ENCODE results near the gene IGFBP1.

The IGFBP1 gene

DNA sequence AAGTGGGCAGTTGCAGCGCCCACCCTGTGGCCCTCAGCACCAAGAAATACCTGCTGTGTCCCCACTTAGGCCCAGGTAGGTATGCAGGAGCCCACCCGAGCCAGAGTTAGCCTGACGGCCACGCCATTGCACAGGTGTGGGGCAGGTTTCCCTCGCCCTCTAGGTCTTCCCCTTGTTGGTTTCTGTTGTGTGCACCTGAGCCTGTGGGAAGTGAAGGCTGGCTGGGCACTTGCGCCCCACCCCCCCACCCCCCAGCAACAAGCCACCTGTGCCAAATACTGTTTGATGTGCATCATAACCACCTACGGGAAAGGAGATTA is 15.3 kb upstream of the IGFBP1 start, which contains the start of gene CCDC201:
TSS of gene CCDC201 (minus strand) at position 48 of the 320 bp plus-strand sequence. CDS start 75 bp downstream, outside the sequence.
- ATAC-seq: no peak
- Mint-ChIP-seq H3K4me3 (no peak within 1 kb of the TSS), H3K27ac (no peak within 1 kb of the TSS)

DNA sequence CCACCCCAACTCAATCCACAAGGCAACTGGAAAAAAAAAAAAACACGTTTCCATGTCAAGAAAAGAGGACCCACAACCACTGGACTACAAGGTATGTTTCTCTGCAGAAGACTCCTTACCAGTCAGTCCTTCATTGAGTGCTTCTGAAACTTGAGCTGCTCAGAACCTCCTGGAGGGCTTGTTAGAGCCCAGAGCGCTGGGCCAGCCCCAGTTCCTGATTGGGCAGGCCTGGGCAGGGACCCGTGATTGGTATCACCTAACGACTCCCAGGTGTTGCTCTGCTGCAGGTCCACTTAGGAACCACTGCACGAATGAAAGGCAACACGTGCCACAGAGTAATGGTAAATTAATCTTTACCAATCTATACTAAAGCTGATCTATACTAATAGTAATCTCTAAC is 14.9 kb upstream of the IGFBP1 start:
- no peak for ATAC-seq
- no peaks in the 10 kb centered on the region for H3K4me1 Mint-ChIP-seq
- no peak overlapping the region for H3K27ac Mint-ChIP-seq
- H3K9me3 Mint-ChIP-seq: peaks cover 3 to 5% of the 10 kb centered on the region in 2 donors
- H3K27me3 Mint-ChIP-seq: no peaks in the 10 kb centered on the region
- no peak for DNase-seq
- no peak overlapping the region for H3K4me3 Mint-ChIP-seq

More for the DNA sequence above, 15.3 kb upstream of the IGFBP1 start, which contains the start of gene CCDC201:
- H3K27me3 Mint-ChIP-seq: no peaks in the 10 kb centered on the region
- H3K9me3 Mint-ChIP-seq: peaks cover 2 to 3% of the 10 kb centered on the region in 2 donors
- H3K4me1 Mint-ChIP-seq: no peaks in the 10 kb centered on the region
- DNase-seq: no peak

DNA sequence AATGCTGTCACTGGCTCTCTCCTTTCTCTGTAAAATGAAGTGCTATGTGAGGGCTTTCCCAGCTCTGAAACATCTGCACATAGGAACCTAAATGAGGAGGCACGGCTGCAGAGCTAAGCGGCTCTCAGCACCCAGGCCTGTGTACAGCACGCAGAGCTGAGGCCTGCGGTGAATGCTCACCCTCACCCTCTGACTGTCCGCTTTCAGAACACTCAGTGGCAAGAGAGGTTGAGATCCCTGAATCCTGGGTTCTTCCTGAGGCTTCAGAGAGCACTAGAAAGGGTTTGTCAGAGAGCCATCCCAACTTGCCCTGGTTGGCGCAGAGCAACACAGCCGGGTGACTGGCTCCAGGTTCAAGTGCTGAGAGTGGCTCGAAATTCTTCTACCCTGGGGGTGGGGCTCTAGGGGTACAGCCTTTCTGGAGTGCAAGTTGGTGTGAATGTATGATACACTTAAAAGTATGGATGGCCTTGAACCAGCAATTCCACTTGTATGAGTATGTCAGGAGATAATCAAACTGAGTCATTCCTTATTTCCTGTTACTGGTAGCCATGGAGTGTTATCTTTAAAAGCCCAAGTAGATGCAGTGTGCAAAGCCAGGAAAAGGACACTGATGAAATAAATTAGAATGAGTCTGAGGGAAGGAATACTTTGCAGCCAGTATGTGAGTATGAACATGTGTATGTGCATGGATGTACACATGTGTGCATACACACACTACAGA is 13.7 kb upstream of the IGFBP1 start:
- H3K9me3 Mint-ChIP-seq: peaks cover 3 to 6% of the 10 kb centered on the region in 2 donors
- H3K4me3 Mint-ChIP-seq: no peak overlapping the region
- no peak overlapping the region for H3K27ac Mint-ChIP-seq
- ATAC-seq: no peak
- no peaks in the 10 kb centered on the region for H3K4me1 Mint-ChIP-seq
- no peak for DNase-seq
- H3K27me3 Mint-ChIP-seq: no peaks in the 10 kb centered on the region

DNA sequence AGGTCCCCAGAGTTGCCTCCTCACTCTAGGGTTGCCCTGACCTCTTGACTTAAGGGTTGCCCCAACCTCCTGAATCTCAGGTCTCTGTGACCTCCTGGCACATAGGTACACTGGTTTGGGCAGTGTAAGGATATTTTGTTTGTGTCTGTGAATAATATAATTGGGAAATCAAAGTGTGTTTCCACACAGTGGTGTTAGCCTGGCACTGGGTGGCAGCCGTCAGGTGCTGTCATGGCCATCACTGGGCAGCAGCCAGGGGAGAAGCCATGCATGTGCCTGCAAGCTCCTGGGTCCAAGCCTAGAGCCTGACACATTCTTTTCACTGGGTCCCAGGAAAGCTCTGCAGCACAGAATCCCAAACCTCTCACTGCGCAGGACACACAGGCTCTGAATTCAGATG is 11.8 kb upstream of the IGFBP1 start:
- DNase-seq: no peak
- H3K4me1 Mint-ChIP-seq: no peaks in the 10 kb centered on the region
- no peak overlapping the region for H3K4me3 Mint-ChIP-seq
- H3K27me3 Mint-ChIP-seq: no peaks in the 10 kb centered on the region
- H3K9me3 Mint-ChIP-seq: peaks cover 3 to 6% of the 10 kb centered on the region in 2 donors
- no peak overlapping the region for H3K27ac Mint-ChIP-seq
- no peak for ATAC-seq

DNA sequence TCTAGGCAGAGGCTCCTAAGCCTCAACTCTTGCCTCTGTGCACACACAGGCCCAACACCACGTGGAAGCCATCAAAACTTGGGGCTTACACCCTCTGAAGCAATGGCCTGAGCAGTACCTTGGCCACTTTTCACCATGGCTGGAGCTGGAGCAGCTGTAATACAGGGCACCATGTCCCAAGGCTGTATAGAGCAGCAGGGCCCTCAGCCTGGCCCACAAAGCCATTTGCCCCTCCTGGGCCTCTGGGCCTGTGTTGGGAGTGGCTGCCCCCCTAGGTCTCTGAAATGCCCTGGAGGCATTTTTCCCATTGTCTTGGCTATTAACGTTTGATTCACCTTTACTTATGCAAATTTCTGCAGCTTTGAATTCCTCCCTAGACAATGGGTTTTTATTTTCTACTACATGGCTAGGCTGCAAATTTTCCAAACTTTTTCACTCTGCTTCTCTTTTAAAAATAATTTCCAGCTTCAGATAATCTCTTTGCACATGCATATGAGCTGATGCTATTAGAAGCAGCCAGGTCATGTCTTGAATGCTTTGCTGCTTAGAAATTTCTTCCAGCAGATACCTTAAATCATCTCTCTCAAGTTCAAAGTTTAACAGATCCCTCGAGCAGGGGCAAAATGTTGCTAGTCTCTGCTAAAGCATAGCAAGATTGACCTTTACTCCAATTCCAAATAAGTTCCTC is 9.7 kb upstream of the IGFBP1 start:
- H3K4me1 Mint-ChIP-seq: no peaks in the 10 kb centered on the region
- DNase-seq (no peak), ATAC-seq (no peak)
- H3K4me3 Mint-ChIP-seq: no peak overlapping the region
- H3K27me3 Mint-ChIP-seq: no peaks in the 10 kb centered on the region
- no peak overlapping the region for H3K27ac Mint-ChIP-seq
- H3K9me3 Mint-ChIP-seq: peaks cover 3 to 6% of the 10 kb centered on the region in 2 donors

DNA sequence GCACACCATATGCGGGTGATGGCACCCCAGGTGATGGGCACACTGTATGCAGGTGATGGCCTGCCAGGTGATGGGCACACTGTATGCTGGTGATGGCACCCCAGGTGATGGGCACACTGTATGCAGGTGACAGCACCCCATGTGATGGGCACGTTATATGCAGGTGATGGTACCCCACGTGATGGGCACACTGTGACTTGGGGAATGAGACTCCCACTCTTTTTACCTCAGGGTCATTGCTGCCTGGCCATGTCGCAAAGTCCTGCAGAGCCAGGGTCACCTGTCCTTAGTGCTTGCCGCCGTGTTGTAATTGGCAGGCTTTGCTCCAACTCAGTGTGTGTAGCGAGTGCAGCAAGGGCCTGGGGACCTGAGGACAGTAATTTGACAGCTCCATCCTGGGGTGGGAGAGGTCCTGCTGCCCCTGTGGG is 7.8 kb upstream of the IGFBP1 start:
- no peak for ATAC-seq
- Mint-ChIP-seq H3K4me1 (no peaks in the 10 kb centered on the region), H3K27me3 (peaks cover 14% of the 10 kb centered on the region), H3K27ac (no peak overlapping the region), H3K9me3 (peaks cover 3 to 6% of the 10 kb centered on the region in 2 donors), H3K4me3 (no peak overlapping the region)
- DNase-seq: no peak

DNA sequence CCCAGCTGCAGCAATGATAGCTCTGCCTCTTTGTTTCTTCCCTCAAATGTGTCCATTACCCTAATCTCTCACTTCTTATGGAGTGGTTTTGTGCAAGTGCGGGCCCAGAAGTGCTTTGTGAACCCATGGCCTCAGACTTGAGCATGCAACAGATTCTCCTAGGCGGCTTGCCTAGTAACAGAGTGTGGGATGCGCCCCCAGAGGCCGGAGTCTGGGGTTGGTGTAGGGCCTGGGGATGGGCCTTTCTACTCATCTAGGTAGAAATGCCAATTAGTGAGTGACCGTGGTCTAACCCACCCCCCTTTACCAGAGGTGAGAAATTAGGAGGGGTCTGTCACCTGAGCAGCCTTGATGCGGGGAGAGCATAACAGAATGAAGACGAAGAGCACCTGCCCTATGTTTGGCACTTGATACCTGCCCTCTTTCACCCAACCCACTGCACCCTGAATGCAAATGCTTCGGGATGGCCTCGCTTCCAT is 7.0 kb upstream of the IGFBP1 start:
- DNase-seq (no peak), ATAC-seq (peak; percentile 25)
- H3K4me1 Mint-ChIP-seq: no peaks in the 10 kb centered on the region
- H3K9me3 Mint-ChIP-seq: peaks cover 3 to 6% of the 10 kb centered on the region in 2 donors
- H3K4me3 Mint-ChIP-seq: no peak overlapping the region
- H3K27me3 Mint-ChIP-seq: peaks cover 15% of the 10 kb centered on the region
- H3K27ac Mint-ChIP-seq: no peak overlapping the region

DNA sequence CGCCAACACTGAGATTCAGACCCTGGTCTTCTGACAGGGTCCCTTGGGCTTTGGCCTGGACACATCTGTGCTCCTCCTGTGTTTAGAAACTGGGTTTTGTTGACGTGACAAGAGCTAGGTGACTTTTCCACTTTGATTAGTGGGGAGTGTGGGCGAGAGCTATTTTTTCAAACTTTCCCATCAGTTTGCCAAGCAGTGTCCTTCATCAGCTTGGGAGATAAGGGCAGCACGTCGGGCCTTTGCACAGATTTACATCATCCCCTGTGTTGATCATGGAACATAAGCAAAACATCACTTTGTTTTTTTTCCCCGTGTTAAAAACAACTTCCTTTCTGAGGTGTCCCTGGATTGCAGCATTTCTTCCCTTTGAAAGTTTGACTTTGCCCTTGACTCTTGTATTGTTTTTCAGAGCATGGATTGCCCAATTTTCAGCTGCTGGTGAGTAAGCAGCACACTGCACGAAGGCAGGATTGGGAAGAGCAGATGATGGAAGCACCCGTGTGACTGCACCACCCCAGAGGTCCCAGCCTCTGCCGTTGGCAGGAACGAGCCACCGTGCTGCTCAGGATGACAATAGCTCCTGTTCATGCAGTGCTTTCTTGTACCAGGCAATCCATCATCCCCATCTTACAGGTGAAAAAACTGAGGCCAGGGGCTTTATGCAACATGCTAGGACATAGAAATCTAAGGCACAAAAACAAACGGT is 6.4 kb upstream of the IGFBP1 start:
- ATAC-seq: no peak
- Mint-ChIP-seq H3K9me3 (peaks cover 3 to 6% of the 10 kb centered on the region in 2 donors), H3K27me3 (peaks cover 20% of the 10 kb centered on the region), H3K4me3 (no peak overlapping the region), H3K27ac (no peak overlapping the region), H3K4me1 (no peaks in the 10 kb centered on the region)
- no peak for DNase-seq

DNA sequence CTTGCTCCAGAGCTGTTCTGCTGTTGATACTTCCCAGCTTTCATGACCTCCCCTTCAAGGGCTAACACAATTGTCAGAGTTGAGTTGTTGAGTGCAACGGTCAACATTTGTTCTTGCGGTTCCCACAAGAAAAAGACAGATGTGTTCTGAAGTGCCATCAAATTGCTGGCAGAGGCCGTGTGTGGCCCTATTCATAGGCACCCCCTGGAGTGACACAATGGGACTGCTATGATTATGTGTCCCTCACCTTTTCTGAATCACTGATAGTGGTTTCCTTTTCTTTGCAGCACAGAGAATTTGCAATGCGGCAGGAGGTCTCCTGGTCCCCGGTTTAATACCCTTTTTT is 5.8 kb upstream of the IGFBP1 start:
- peaks cover 0 to 6% of the 10 kb centered on the region in 2 donors for H3K9me3 Mint-ChIP-seq
- ATAC-seq (no peak), DNase-seq (no peak)
- peaks cover 26% of the 10 kb centered on the region for H3K27me3 Mint-ChIP-seq
- H3K4me1 Mint-ChIP-seq: no peaks in the 10 kb centered on the region
- H3K4me3 Mint-ChIP-seq: no peak overlapping the region
- H3K27ac Mint-ChIP-seq: no peak overlapping the region

DNA sequence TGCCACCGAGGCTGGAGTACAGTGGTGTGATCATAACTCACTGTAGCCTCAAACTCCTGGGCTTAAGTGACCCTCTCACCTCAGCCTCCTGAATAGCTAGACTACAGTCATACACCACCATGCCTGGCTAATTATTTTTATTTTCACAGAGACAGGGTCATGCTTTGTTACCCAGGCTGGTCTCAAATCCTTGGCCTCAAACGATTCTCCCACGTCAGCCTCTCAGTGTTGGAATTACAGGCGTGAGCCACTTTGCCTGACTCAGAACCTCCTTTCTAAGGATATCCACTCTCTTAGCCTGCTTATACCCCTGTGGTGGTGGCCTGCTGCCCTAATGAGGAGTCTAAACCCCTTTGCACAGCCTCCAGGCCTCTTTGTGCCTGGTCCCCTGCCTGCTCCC is 4.2 kb upstream of the IGFBP1 start:
- no peaks in the 10 kb centered on the region for H3K9me3 Mint-ChIP-seq
- DNase-seq: no peak
- H3K4me3 Mint-ChIP-seq: no peak overlapping the region
- H3K4me1 Mint-ChIP-seq: peaks cover 6% of the 10 kb centered on the region
- H3K27me3 Mint-ChIP-seq: peaks cover 43% of the 10 kb centered on the region
- no peak overlapping the region for H3K27ac Mint-ChIP-seq
- ATAC-seq: no peak

DNA sequence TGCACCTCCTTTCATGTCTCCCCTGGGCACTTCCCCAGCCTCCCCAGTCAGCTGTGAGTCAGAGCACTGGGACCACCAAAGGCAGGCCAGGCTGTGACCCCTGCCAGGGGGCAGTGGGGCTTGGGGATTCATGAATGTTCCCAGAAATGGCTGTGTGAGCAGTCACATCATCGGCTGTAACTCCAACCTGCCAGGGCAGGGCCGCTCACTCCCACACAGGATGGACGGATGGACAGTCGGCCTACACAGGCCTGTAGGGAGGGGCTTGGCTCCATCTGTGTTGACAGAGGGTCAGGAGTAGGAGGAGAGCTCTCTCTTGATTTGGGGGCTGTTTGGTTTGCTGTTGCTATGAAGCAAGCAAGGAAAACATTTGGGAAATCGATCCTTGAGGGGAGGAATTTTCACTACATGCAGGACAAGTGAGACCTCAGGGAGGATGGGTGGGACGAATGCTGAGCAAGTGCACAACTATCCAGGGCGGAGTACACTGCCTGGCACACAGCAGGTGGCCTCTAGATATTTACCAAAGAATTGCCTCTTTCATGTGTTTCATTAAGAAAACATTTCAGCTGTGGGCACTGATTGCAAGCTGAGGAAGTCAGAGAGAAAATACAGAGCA is 2.9 kb upstream of the IGFBP1 start:
- DNase-seq (no peak), ATAC-seq (no peak)
- H3K27me3 Mint-ChIP-seq: peaks cover 55% of the 10 kb centered on the region
- no peak overlapping the region for H3K4me3 Mint-ChIP-seq
- no peak overlapping the region for H3K27ac Mint-ChIP-seq
- peaks cover 6% of the 10 kb centered on the region for H3K4me1 Mint-ChIP-seq
- H3K9me3 Mint-ChIP-seq: no peaks in the 10 kb centered on the region

DNA sequence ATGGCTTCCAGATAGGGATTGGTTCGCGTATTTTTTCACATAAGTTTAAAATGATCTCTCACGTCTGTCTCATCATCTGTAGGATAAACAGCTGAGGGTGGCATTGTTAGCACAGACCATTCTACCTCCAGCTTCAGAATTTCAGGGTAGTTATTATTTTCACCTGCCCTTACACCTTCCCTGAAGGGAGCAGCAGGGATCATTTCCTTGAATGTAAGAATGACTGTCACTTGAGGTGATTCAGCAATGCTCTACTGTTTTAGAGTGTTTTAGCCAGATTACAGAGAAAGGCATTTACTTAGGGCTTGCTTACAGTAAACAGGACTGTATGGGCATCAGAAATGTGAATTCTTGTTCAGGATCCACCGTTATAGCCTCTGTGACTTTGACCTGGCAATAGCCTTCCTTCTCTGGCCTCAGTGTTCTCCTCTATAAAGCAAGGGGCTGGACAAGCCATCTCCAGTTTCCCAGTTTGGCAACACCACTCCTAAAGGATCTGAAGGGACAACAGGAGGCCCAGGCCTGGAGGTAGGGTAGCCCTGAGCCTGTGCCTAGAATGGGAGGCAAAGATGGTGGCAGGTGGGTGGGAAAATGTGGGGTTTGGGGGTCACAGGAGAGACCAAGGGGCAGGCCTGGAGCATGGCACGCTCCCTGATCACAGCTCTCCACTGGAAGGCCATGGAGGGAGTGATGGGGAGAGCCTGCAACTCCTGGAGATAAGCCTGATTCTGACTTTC is 1.2 kb upstream of the IGFBP1 start:
- no peak for ATAC-seq
- DNase-seq: no peak
- Mint-ChIP-seq H3K4me1 (peaks cover 6% of the 10 kb centered on the region), H3K27ac (no peak overlapping the region), H3K9me3 (no peaks in the 10 kb centered on the region), H3K27me3 (peaks cover 72% of the 10 kb centered on the region), H3K4me3 (no peak overlapping the region)

DNA sequence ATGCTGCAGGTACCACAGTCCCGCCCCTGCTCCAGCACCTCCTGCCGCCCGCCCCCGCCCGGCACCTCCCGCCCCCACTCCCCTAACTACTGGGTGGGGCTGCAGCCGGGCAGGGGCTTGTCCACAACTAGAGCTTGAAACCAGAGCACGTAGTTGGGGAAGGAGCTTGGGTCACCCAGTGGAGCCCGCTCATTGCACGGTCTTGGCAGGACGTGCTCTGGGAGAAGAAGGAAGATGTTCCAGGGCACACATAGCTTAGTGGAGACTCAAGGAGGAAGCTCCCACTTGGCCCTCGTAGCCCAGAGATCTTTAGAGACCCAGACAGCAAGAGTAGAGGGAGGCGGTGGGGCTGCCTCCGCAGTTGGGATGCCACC is 692 bp downstream of the IGFBP1 start:
- DNase-seq (no peak), ATAC-seq (peak; percentile 15)
- H3K4me3 Mint-ChIP-seq: no peak overlapping the region
- H3K4me1 Mint-ChIP-seq: peaks cover 6% of the 10 kb centered on the region
- no peaks in the 10 kb centered on the region for H3K9me3 Mint-ChIP-seq
- H3K27me3 Mint-ChIP-seq: peaks cover 85% of the 10 kb centered on the region
- no peak overlapping the region for H3K27ac Mint-ChIP-seq

DNA sequence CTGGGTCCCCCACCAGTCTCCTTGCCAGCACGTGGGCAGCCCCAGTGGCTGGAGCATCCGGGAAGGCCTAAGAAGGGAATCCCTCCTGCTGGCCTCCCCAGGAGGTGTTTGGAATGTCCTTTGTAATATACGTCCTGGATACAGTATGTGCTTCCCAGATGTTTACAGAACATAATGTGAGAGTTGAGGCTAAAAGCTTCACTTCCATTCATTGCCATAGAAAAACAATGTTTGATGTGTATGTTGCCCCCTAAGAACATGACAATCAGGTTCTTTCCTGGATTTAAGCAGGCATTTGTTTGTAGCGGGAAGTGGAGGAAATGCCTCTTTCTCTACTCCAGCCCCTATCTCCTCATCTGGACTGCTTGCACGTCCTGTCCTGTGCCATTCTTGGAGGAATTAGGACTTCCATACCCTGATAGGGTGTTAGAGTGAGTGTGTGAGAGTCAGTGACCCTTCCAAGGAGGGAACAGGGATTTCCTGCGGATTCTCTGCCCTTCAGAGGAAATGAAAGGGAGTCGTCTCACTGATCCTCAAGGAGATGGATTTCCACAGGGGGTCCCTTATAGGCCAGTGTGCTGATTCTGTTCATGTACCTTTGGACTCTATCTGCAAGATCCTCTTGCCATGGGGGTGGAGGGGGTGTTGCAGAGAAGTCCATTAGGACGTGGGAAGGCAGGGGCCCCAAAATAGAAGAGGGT is 1.2 kb downstream of the IGFBP1 start:
- DNase-seq (no peak), ATAC-seq (no peak)
- no peaks in the 10 kb centered on the region for H3K9me3 Mint-ChIP-seq
- peaks cover 6% of the 10 kb centered on the region for H3K4me1 Mint-ChIP-seq
- peaks cover 86% of the 10 kb centered on the region for H3K27me3 Mint-ChIP-seq
- no peak overlapping the region for H3K27ac Mint-ChIP-seq
- H3K4me3 Mint-ChIP-seq: no peak overlapping the region

All from stimulated activated naive CD8-positive, alpha-beta T cell treated with anti-CD3 and anti-CD28 coated beads, Interleukin-15, amount 100 ng/mL, for 72 hours (primary cell).